CD4-positive, alpha-beta T cell treated with Interferon alpha-2 for 1 hour (primary cell): Measurements from ENCODE around the gene STC2.
"Not testable (repeated sequence)": the region's sequence is repeated elsewhere in the genome, so short reads cannot be mapped to it uniquely, and the experiment has no call there.

ENCODE experiments used
- DNase-seq, 2 donors: peaks; one replicate each; pipeline ENCODE4 v3.0.0-alpha.2; 2020 to 2022

Gene STC2

GRCh38 chr5:173293817-173294672 lies 34.2 kb downstream of the STC2 start:
- DNase-seq: peak; percentile 37 to 60

GRCh38 chr5:173291722-173292658 lies 36.2 kb downstream of the STC2 start:
- no peak for DNase-seq

- DNase-seq: no peak
Measured at GRCh38 chr5:173290477-173291131, 37.6 kb downstream of the STC2 start.

- no peak for DNase-seq
Measured at GRCh38 chr5:173289372-173289771, 38.8 kb downstream of the STC2 start.

GRCh38 chr5:173288632-173289031 lies 39.6 kb downstream of the STC2 start:
- no peak for DNase-seq

- no peak for DNase-seq
Measured at GRCh38 chr5:173287086-173287485, 41.1 kb downstream of the STC2 start.

- DNase-seq: not testable (repeated sequence)
Measured at GRCh38 chr5:173284343-173284958, 43.8 kb downstream of the STC2 start.

- peak; percentile 47 to 64 for DNase-seq
Measured at GRCh38 chr5:173283318-173284288, 44.6 kb downstream of the STC2 start.

GRCh38 chr5:173282916-173283315 lies 45.3 kb downstream of the STC2 start:
- no peak for DNase-seq

GRCh38 chr5:173281910-173282309 lies 46.3 kb downstream of the STC2 start:
- DNase-seq: no peak

- DNase-seq: no peak
Measured at GRCh38 chr5:173279166-173279565, 49.0 kb downstream of the STC2 start.

GRCh38 chr5:173278641-173279040 lies 49.6 kb downstream of the STC2 start:
- DNase-seq: no peak

- no peak for DNase-seq
Measured at GRCh38 chr5:173278172-173278571, 50.0 kb downstream of the STC2 start.

GRCh38 chr5:173274771-173275170 lies 53.4 kb downstream of the STC2 start:
- no peak for DNase-seq

- peak; percentile 9 to 43 for DNase-seq
Measured at GRCh38 chr5:173271419-173271818, 56.8 kb downstream of the STC2 start.

- DNase-seq: no peak
Measured at GRCh38 chr5:173268750-173269432, 59.3 kb downstream of the STC2 start.

- no peak for DNase-seq
Measured at GRCh38 chr5:173265433-173265832, 62.8 kb downstream of the STC2 start.
